GM23338 (cell line): ENCODE data around the gene NFX1. TPM values are rescaled to one million over a fixed set of nuclear protein-coding genes. Genes with fewer than 3 reads are reported as not detected.

ENCODE experiments used
- ATAC-seq: fragments of 200-7000 bp; cut with Tn5 transposase; 3 replicates; pipeline ENCODE4 v1.9.1; 2020
- DNase-seq: peaks from one replicate; pipeline ENCODE4 v3.0.0-alpha.2; 2015; ENCODE audit warnings: low spot score
- H2AFZ ChIP-seq: fragments of 200-600 bp; sonication (generic); 2 replicates; pipeline ENCODE4 v1.8.0; 2016; ENCODE audit warnings: antibody characterized with exemption, mild to moderate bottlenecking, moderate library complexity
- H3F3A ChIP-seq: fragments of 200-600 bp; sonication (generic); replicated peaks from 2 replicates; pipeline ENCODE4 v1.8.0; 2017; ENCODE audit warnings: antibody characterized with exemption, mixed run types, low read depth
- H3K27ac ChIP-seq: fragments of 200-600 bp; sonication (generic); 2 replicates; pipeline ENCODE4 v1.6.1; 2016; ENCODE audit warnings: low read depth
- H3K27me3 ChIP-seq: fragments of 200-600 bp; sonication (generic); 2 replicates; pipeline ENCODE4 v1.8.0; 2016; ENCODE audit warnings: mild to moderate bottlenecking, mixed run types, moderate library complexity; ENCODE audit not compliant: insufficient read depth
- H3K36me3 ChIP-seq: fragments of 200-600 bp; sonication (generic); 2 replicates; pipeline ENCODE4 v1.8.0; 2016; ENCODE audit warnings: mild to moderate bottlenecking; ENCODE audit not compliant: insufficient read depth
- H3K4me1 ChIP-seq: fragments of 200-600 bp; sonication (generic); 2 replicates; pipeline ENCODE4 v1.8.0; 2016; ENCODE audit warnings: mild to moderate bottlenecking, moderate library complexity; ENCODE audit not compliant: insufficient read depth
- H3K4me2 ChIP-seq: fragments of 200-600 bp; sonication (generic); 2 replicates; pipeline ENCODE4 v1.7.1; 2017; ENCODE audit warnings: mixed run types
- H3K4me3 ChIP-seq: fragments of 200-600 bp; sonication (generic); 2 replicates; pipeline ENCODE4 v1.6.1; 2016; ENCODE audit warnings: mixed run types
- H3K79me2 ChIP-seq: fragments of 200-600 bp; sonication (generic); replicated peaks from 2 replicates; pipeline ENCODE4 v1.8.0; 2017; ENCODE audit warnings: mild to moderate bottlenecking; ENCODE audit not compliant: insufficient read depth
- H3K9me2 ChIP-seq: fragments of 200-600 bp; sonication (generic); 2 replicates; pipeline ENCODE4 v1.8.0; 2017; ENCODE audit not compliant: insufficient read depth
- H4K20me1 ChIP-seq: fragments of 200-600 bp; sonication (generic); replicated peaks from 2 replicates; pipeline ENCODE4 v1.8.0; 2017; ENCODE audit warnings: mild to moderate bottlenecking; ENCODE audit not compliant: insufficient read depth
- H3K27ac Mint-ChIP-seq: 2 replicates; pipeline ENCODE4 v1.8.0; 2020; ENCODE audit warnings: inconsistent platforms, mild to moderate bottlenecking, moderate library complexity, mixed read lengths
- H3K27me3 Mint-ChIP-seq: 3 replicates; pipeline ENCODE4 v1.8.0; 2022; ENCODE audit warnings: low read depth, mild to moderate bottlenecking, moderate library complexity, mixed read lengths, inconsistent platforms; ENCODE audit not compliant: insufficient read depth, poor library complexity
- H3K36me3 Mint-ChIP-seq: 3 replicates; pipeline ENCODE4 v1.8.0; 2021; ENCODE audit warnings: low read depth, mild to moderate bottlenecking, inconsistent platforms, moderate library complexity, mixed read lengths
- H3K4me1 Mint-ChIP-seq: 3 replicates; pipeline ENCODE4 v1.8.0; 2020; ENCODE audit warnings: mild to moderate bottlenecking, inconsistent platforms, mixed read lengths
- H3K4me3 Mint-ChIP-seq: 3 replicates; pipeline ENCODE4 v1.8.0; 2021; ENCODE audit warnings: moderate library complexity, mild to moderate bottlenecking, inconsistent platforms, mixed read lengths
- H3K9me3 Mint-ChIP-seq: 3 replicates; pipeline ENCODE4 v1.8.0; 2020; ENCODE audit warnings: moderate library complexity, mild to moderate bottlenecking, inconsistent platforms, mixed read lengths
- CREB1 ChIP-seq: fragments of 250-450 bp; sonication (Bioruptor Pico); IDR thresholded peaks from 2 replicates; pipeline ENCODE4 v1.5.0; 2020; ENCODE audit warnings: low read depth, mild to moderate bottlenecking, moderate library complexity
- EZH2 ChIP-seq: fragments of 200-600 bp; sonication (generic); IDR thresholded peaks from one replicate; pipeline ENCODE4 v1.8.0; 2017; ENCODE audit warnings: antibody characterized with exemption, mild to moderate bottlenecking, low read depth; ENCODE audit not compliant: unreplicated experiment
- EZH2phosphoT487 ChIP-seq: fragments of 200-600 bp; sonication (generic); IDR thresholded peaks from one replicate; pipeline ENCODE4 v1.8.1; 2018; ENCODE audit warnings: antibody characterized with exemption; ENCODE audit not compliant: unreplicated experiment
- JUNB ChIP-seq: IDR thresholded peaks from one replicate; pipeline ENCODE4 v1.6.1; 2016; ENCODE audit warnings: antibody characterized with exemption; ENCODE audit not compliant: unreplicated experiment
- NANOG ChIP-seq: IDR thresholded peaks from 2 replicates; pipeline ENCODE4 v1.6.1; 2016; ENCODE audit warnings: antibody characterized with exemption, borderline replicate concordance
- POLR2AphosphoS5 ChIP-seq: IDR thresholded peaks from 2 replicates; pipeline ENCODE4 v1.6.1; 2016; ENCODE audit warnings: antibody characterized with exemption, low read depth
- STAT1 ChIP-seq: IDR thresholded peaks from one replicate; pipeline ENCODE4 v1.6.1; 2016; ENCODE audit warnings: antibody characterized with exemption; ENCODE audit not compliant: unreplicated experiment
- ZNF114 ChIP-seq: fragments of 250-450 bp; sonication (Bioruptor Pico); IDR thresholded peaks from 2 replicates; pipeline ENCODE4 v1.5.0; 2020; ENCODE audit warnings: mild to moderate bottlenecking, moderate library complexity
- ZNF331 ChIP-seq: fragments of 250-450 bp; sonication (Bioruptor Pico); IDR thresholded peaks from 2 replicates; pipeline ENCODE4 v1.5.0; 2020; ENCODE audit warnings: low read depth, mild to moderate bottlenecking, moderate library complexity
- polyA plus RNA-seq: library from polyadenylated mRNA; unstranded; fragments of >200 nt; fragmentation: Nextera tagmentation; extraction: Ambion mirVana; gene quantifications from 2 replicates; pipeline ENCODE4 v1.2.1, GENCODE V29; 2016
- total RNA-seq: library from RNA; depleted of rRNA; stranded (reverse); fragments of >200 nt; shearing (Covaris generic); gene quantifications from 2 replicates; pipeline ENCODE4 v1.2.3, GENCODE V29; 2014
- TF ChIP-seq, protein P1 (sequence below), 2 experiments: fragments of 200-600 bp in 1 of 2; sonication (generic) in 1 of 2; conservative IDR thresholded peaks; 2 replicates each; pipeline versions ENCODE4 v1.5.1 to v1.6.1; 2016 to 2017; ENCODE audit warnings: antibody characterized with exemption in 2 of 2, low read depth in 2 of 2, mild to moderate bottlenecking in 2 of 2, moderate library complexity in 1 of 2
- TF ChIP-seq, protein P2 (sequence below): fragments of 250-450 bp; sonication (Bioruptor Pico); IDR thresholded peaks from 2 replicates; pipeline ENCODE4 v1.5.0; 2020; ENCODE audit warnings: mild to moderate bottlenecking, moderate library complexity
- TF ChIP-seq, protein P3 (sequence below): IDR thresholded peaks from one replicate; pipeline ENCODE4 v1.6.1; 2018; ENCODE audit warnings: antibody characterized with exemption; ENCODE audit not compliant: unreplicated experiment
- TF ChIP-seq, protein P4 (sequence below): IDR thresholded peaks from 2 replicates; pipeline ENCODE4 v1.6.1; 2016; ENCODE audit warnings: antibody characterized with exemption

Gene NFX1
- total and polyA plus RNA-seq, 2 experiments from 2014 or later, result 13.9 to 26.1 TPM

DNA sequence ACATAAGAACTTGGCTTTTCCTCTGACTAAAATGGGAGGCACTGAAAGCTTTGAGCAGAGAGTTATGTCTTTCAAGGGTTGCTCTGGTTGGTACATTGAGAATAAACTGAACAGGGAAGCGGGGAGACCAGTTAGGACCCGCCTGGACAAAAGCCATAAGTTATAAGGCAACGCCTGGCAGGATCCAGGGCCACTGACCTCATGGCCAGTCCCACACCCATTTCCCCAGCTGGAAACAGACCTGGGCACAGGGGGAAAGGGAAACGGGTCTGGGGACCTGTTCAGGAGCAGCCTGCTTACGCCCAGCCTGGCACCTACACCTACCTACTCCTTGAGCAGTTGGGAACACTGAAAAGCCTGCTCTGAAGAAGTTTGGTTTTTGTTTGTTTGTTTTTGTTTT, 49.0 kb upstream of the NFX1 start:
- H3K27ac ChIP-seq, result no peak overlapping the region
- Mint-ChIP-seq H3K9me3 (no peaks in the 10 kb centered on the region; the same call in 2 of the 3 replicates), H3K27ac (no peak overlapping the region), H3K4me1 (no peaks in the 10 kb centered on the region), H3K27me3 (peaks cover 5% of the 10 kb centered on the region), H3K4me3 (no peak overlapping the region), H3K36me3 (no peaks in the 10 kb centered on the region)
- ATAC-seq (no peak), DNase-seq (no peak)
- H3F3A ChIP-seq, result no peaks in the 10 kb centered on the region
- H3K9me2 ChIP-seq, result no peaks in the 10 kb centered on the region
- no peaks in the 10 kb centered on the region for H4K20me1 ChIP-seq
- H2AFZ ChIP-seq, result no peak overlapping the region
- no peaks in the 10 kb centered on the region for H3K36me3 ChIP-seq
- H3K4me3 ChIP-seq, result no peak overlapping the region
- TF ChIP-seq, protein P1, sequence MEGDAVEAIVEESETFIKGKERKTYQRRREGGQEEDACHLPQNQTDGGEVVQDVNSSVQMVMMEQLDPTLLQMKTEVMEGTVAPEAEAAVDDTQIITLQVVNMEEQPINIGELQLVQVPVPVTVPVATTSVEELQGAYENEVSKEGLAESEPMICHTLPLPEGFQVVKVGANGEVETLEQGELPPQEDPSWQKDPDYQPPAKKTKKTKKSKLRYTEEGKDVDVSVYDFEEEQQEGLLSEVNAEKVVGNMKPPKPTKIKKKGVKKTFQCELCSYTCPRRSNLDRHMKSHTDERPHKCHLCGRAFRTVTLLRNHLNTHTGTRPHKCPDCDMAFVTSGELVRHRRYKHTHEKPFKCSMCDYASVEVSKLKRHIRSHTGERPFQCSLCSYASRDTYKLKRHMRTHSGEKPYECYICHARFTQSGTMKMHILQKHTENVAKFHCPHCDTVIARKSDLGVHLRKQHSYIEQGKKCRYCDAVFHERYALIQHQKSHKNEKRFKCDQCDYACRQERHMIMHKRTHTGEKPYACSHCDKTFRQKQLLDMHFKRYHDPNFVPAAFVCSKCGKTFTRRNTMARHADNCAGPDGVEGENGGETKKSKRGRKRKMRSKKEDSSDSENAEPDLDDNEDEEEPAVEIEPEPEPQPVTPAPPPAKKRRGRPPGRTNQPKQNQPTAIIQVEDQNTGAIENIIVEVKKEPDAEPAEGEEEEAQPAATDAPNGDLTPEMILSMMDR (conservative IDR thresholded peaks at IDR 0.05; ENCODE audit: low read depth in 2 of 2), result no peak
- TF ChIP-seq, protein P2, sequence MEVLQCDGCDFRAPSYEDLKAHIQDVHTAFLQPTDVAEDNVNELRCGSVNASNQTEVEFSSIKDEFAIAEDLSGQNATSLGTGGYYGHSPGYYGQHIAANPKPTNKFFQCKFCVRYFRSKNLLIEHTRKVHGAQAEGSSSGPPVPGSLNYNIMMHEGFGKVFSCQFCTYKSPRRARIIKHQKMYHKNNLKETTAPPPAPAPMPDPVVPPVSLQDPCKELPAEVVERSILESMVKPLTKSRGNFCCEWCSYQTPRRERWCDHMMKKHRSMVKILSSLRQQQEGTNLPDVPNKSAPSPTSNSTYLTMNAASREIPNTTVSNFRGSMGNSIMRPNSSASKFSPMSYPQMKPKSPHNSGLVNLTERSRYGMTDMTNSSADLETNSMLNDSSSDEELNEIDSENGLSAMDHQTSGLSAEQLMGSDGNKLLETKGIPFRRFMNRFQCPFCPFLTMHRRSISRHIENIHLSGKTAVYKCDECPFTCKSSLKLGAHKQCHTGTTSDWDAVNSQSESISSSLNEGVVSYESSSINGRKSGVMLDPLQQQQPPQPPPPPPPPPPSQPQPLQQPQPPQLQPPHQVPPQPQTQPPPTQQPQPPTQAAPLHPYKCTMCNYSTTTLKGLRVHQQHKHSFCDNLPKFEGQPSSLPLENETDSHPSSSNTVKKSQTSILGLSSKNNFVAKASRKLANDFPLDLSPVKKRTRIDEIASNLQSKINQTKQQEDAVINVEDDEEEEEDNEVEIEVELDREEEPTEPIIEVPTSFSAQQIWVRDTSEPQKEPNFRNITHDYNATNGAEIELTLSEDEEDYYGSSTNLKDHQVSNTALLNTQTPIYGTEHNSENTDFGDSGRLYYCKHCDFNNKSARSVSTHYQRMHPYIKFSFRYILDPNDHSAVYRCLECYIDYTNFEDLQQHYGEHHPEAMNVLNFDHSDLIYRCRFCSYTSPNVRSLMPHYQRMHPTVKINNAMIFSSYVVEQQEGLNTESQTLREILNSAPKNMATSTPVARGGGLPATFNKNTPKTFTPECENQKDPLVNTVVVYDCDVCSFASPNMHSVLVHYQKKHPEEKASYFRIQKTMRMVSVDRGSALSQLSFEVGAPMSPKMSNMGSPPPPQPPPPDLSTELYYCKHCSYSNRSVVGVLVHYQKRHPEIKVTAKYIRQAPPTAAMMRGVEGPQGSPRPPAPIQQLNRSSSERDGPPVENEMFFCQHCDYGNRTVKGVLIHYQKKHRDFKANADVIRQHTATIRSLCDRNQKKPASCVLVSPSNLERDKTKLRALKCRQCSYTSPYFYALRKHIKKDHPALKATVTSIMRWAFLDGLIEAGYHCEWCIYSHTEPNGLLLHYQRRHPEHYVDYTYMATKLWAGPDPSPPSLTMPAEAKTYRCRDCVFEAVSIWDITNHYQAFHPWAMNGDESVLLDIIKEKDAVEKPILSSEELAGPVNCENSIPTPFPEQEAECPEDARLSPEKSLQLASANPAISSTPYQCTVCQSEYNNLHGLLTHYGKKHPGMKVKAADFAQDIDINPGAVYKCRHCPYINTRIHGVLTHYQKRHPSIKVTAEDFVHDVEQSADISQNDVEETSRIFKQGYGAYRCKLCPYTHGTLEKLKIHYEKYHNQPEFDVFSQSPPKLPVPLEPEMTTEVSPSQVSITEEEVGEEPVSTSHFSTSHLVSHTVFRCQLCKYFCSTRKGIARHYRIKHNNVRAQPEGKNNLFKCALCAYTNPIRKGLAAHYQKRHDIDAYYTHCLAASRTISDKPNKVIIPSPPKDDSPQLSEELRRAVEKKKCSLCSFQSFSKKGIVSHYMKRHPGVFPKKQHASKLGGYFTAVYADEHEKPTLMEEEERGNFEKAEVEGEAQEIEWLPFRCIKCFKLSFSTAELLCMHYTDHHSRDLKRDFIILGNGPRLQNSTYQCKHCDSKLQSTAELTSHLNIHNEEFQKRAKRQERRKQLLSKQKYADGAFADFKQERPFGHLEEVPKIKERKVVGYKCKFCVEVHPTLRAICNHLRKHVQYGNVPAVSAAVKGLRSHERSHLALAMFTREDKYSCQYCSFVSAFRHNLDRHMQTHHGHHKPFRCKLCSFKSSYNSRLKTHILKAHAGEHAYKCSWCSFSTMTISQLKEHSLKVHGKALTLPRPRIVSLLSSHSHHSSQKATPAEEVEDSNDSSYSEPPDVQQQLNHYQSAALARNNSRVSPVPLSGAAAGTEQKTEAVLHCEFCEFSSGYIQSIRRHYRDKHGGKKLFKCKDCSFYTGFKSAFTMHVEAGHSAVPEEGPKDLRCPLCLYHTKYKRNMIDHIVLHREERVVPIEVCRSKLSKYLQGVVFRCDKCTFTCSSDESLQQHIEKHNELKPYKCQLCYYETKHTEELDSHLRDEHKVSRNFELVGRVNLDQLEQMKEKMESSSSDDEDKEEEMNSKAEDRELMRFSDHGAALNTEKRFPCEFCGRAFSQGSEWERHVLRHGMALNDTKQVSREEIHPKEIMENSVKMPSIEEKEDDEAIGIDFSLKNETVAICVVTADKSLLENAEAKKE (CRISPR knock-in tag), result no peak
- no peak for TF ChIP-seq ZNF114 (CRISPR knock-in tag)
- TF ChIP-seq, protein P3, sequence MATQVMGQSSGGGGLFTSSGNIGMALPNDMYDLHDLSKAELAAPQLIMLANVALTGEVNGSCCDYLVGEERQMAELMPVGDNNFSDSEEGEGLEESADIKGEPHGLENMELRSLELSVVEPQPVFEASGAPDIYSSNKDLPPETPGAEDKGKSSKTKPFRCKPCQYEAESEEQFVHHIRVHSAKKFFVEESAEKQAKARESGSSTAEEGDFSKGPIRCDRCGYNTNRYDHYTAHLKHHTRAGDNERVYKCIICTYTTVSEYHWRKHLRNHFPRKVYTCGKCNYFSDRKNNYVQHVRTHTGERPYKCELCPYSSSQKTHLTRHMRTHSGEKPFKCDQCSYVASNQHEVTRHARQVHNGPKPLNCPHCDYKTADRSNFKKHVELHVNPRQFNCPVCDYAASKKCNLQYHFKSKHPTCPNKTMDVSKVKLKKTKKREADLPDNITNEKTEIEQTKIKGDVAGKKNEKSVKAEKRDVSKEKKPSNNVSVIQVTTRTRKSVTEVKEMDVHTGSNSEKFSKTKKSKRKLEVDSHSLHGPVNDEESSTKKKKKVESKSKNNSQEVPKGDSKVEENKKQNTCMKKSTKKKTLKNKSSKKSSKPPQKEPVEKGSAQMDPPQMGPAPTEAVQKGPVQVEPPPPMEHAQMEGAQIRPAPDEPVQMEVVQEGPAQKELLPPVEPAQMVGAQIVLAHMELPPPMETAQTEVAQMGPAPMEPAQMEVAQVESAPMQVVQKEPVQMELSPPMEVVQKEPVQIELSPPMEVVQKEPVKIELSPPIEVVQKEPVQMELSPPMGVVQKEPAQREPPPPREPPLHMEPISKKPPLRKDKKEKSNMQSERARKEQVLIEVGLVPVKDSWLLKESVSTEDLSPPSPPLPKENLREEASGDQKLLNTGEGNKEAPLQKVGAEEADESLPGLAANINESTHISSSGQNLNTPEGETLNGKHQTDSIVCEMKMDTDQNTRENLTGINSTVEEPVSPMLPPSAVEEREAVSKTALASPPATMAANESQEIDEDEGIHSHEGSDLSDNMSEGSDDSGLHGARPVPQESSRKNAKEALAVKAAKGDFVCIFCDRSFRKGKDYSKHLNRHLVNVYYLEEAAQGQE, result no peak
- TF ChIP-seq EZH2phosphoT487, result no peak
- no peak for TF ChIP-seq NANOG
- TF ChIP-seq STAT1, result no peak
- no peak for TF ChIP-seq CREB1 (CRISPR knock-in tag)
- TF ChIP-seq POLR2AphosphoS5, result no peak
- no peak for TF ChIP-seq EZH2
- TF ChIP-seq JUNB, result no peak
- TF ChIP-seq ZNF331 (CRISPR knock-in tag), result no peak
- TF ChIP-seq, protein P4, sequence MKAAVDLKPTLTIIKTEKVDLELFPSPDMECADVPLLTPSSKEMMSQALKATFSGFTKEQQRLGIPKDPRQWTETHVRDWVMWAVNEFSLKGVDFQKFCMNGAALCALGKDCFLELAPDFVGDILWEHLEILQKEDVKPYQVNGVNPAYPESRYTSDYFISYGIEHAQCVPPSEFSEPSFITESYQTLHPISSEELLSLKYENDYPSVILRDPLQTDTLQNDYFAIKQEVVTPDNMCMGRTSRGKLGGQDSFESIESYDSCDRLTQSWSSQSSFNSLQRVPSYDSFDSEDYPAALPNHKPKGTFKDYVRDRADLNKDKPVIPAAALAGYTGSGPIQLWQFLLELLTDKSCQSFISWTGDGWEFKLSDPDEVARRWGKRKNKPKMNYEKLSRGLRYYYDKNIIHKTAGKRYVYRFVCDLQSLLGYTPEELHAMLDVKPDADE, result no peak
- H3K27me3 ChIP-seq, result no peaks in the 10 kb centered on the region
- no peak overlapping the region for H3K4me2 ChIP-seq
- no peaks in the 10 kb centered on the region for H3K4me1 ChIP-seq
- H3K79me2 ChIP-seq, result no peaks in the 10 kb centered on the region
